ENCODE data around the gene CDH7.

DNA sequence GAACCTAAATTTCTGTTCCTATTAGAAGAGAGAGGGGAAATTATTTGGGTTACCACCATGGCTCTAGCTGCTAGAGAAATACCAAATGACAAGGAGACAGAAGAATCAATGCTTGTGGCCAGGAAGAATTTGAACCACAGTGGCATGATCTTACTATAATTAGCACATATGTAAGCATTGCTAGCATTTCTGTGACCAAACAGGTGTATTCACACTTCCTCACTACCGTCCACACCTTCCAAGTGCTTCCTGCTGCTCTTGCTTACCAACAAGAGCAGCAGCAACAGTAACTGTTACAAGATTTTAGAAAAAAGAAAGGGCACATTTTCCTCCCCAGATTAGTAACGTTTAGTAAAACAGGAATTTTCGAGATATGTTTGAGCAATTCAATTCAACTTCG, 60.5 kb downstream of the CDH7 start:
- TF ChIP-seq SUZ12 (IDR thresholded peaks at IDR 0.05): no peak
- TF ChIP-seq ELF4 (IDR thresholded peaks at IDR 0.05): no peak
- no peak for TF ChIP-seq BHLHE40 (IDR thresholded peaks at IDR 0.05; ENCODE audit: borderline replicate concordance)
- no peak for TF ChIP-seq SP1 (IDR thresholded peaks at IDR 0.05)
- no peak for TF ChIP-seq L3MBTL2 (conservative IDR thresholded peaks at IDR 0.05)
- no peak for TF ChIP-seq FOXM1 (IDR thresholded peaks at IDR 0.05; ENCODE audit: borderline replicate concordance)
- no peak for TF ChIP-seq ARNT (IDR thresholded peaks at IDR 0.05)

All from HEK293T (cell line).